K562 (cell line): Measurements from ENCODE around the gene HLCS. TPM values are rescaled to one million over a fixed set of nuclear protein-coding genes. Genes with fewer than 3 reads are reported as not detected.
"Not testable (repeated sequence)": the region's sequence is repeated elsewhere in the genome, so short reads cannot be mapped to it uniquely, and the experiment has no call there.

Source experiments
- ATAC-seq: fragments of 200-7000 bp; cut with Tn5 transposase; 3 replicates; pipeline ENCODE4 v1.9.1; 2020; ENCODE audit warnings: moderate library complexity
- BruUV-seq: library from RNA; stranded (reverse); fragments of 400-500 nt; replicated peaks from 2 replicates; lab custom pipeline; 2021; lab: Mats Ljungman, UMichigan
- CTCF ChIA-PET: fragments of 300-600 bp; formaldehyde crosslinking; extraction: SDS; loops from one replicate; lab custom pipeline; 2021; ENCODE audit warnings: low intra/inter-chr PET ratio; lab: Yijun Ruan, JAX
- POLR2A ChIA-PET: fragments of 300-600, 350-650 bp; sonication (Branson Sonifier 250); formaldehyde crosslinking; extraction: SDS; loops from one replicate; lab custom pipeline; 2021; ENCODE audit warnings: antibody characterized with exemption, inconsistent platforms; lab: Yijun Ruan, JAX
- DNase-seq, 4 experiments: peaks; one replicate each; pipeline versions ENCODE4 v3.0.0 to v3.0.0-alpha.2; 2011 to 2018; ENCODE audit warnings: low spot score in 3 of 4, mixed read lengths in 3 of 4; ENCODE audit errors: extremely low read depth in 1 of 4
- FAIRE-seq: peaks from 2 replicates; lab custom pipeline; 2011; peaks lifted over from hg19 to GRCh38; lab: Jason Lieb, UNC
- H2AFZ ChIP-seq: 2 replicates; pipeline ENCODE4 v1.6.0; 2011; ENCODE audit warnings: low read depth, low read length, control low read depth, inconsistent platforms
- H3K27ac ChIP-seq: fragments of 200-600 bp; 3 replicates; pipeline ENCODE4 v1.8.0; 2011; ENCODE audit warnings: low read depth, mild to moderate bottlenecking, control low read depth, inconsistent platforms, low read length, moderate library complexity, mixed read lengths; ENCODE audit errors: extremely low read depth
- H3K27me3 ChIP-seq, 2 experiments: fragments of 300-600 bp in 1 of 2; 2 replicates in 1 of 2; 3 replicates in 1 of 2; pipeline versions ENCODE4 v1.6.0 to v1.8.0; 2011; ENCODE audit warnings: inconsistent platforms in 2 of 2, low read length in 2 of 2, mild to moderate bottlenecking in 1 of 2, mixed read lengths in 1 of 2, moderate library complexity in 1 of 2; ENCODE audit not compliant: control insufficient read depth in 2 of 2, insufficient read depth in 2 of 2
- H3K36me3 ChIP-seq: fragments of 300-600 bp; 3 replicates; pipeline ENCODE4 v1.8.0; 2011; ENCODE audit warnings: mild to moderate bottlenecking, low read length, inconsistent platforms; ENCODE audit not compliant: control insufficient read depth, insufficient read depth
- H3K4me1 ChIP-seq, 2 experiments: fragments of 200-600 bp in 1 of 2; replicated peaks in 1 of 2; 2 replicates in 1 of 2; 3 replicates in 1 of 2; pipeline versions ENCODE4 v1.5.1 to v1.8.0; 2011; ENCODE audit warnings: inconsistent platforms in 2 of 2, low read length in 2 of 2, mild to moderate bottlenecking in 1 of 2, mixed read lengths in 1 of 2, moderate library complexity in 1 of 2; ENCODE audit not compliant: control insufficient read depth in 2 of 2, insufficient read depth in 2 of 2
- H3K4me2 ChIP-seq: 2 replicates; pipeline ENCODE4 v1.6.1; 2011; ENCODE audit warnings: low read length, control low read depth, inconsistent platforms, mixed read lengths; ENCODE audit not compliant: insufficient read depth
- H3K4me3 ChIP-seq: fragments of 200-600 bp; sonication (generic), shearing (Covaris generic); 2 replicates; pipeline ENCODE4 v1.5.1; 2016; ENCODE audit warnings: control low read depth, inconsistent platforms
- H3K79me2 ChIP-seq: fragments of 200-600 bp; 3 replicates; pipeline ENCODE4 v1.8.0; 2011; ENCODE audit warnings: low read length, inconsistent platforms; ENCODE audit not compliant: control insufficient read depth, insufficient read depth
- H3K9ac ChIP-seq, 2 experiments: 2 replicates each; pipeline versions ENCODE4 v1.6.0 to v1.6.1; 2011; ENCODE audit warnings: low read depth in 2 of 2, low read length in 2 of 2, control low read depth in 1 of 2, inconsistent platforms in 1 of 2, mild to moderate bottlenecking in 1 of 2, mixed read lengths in 1 of 2; ENCODE audit not compliant: insufficient read depth in 1 of 2
- H3K9me1 ChIP-seq: one replicate; pipeline ENCODE4 v1.6.0; 2011; ENCODE audit warnings: inconsistent platforms, mild to moderate bottlenecking, low read length, moderate library complexity; ENCODE audit not compliant: control insufficient read depth, insufficient read depth
- H3K9me3 ChIP-seq: replicated peaks from 2 replicates; pipeline ENCODE4 v1.5.1; 2011; ENCODE audit warnings: low read depth, low read length, inconsistent platforms; ENCODE audit not compliant: control insufficient read depth, insufficient read depth
- H4K20me1 ChIP-seq: replicated peaks from 2 replicates; pipeline ENCODE4 v1.6.1; 2011; ENCODE audit warnings: low read length, inconsistent platforms, mixed read lengths; ENCODE audit not compliant: control insufficient read depth, insufficient read depth
- E2F3 ChIP-seq: fragments of 250-450 bp; sonication (Bioruptor Pico); IDR thresholded peaks from 2 replicates; pipeline ENCODE4 v1.4.0; 2020; ENCODE audit warnings: mild to moderate bottlenecking
- RBM25 ChIP-seq: fragments of 200-400 bp; formaldehyde crosslinking; IDR thresholded peaks from 2 replicates; pipeline ENCODE4 v1.6.1; 2018; ENCODE audit warnings: low read length, low read depth, moderate library complexity; ENCODE audit not compliant: severe bottlenecking
- SRSF3 ChIP-seq: fragments of 200-400 bp; formaldehyde crosslinking; IDR thresholded peaks from 2 replicates; pipeline ENCODE4 v1.6.1; 2016; ENCODE audit warnings: mild to moderate bottlenecking, low read length, moderate library complexity; ENCODE audit not compliant: insufficient read depth
- ZFP91 ChIP-seq: sonication (generic); formaldehyde crosslinking; IDR thresholded peaks from 2 replicates; pipeline ENCODE4 v1.8.0; 2022; ENCODE audit warnings: mild to moderate bottlenecking, missing genetic modification reagents
- ZNF121 ChIP-seq: sonication (generic); formaldehyde crosslinking; conservative IDR thresholded peaks from 2 replicates; pipeline ENCODE4 v1.8.0; 2022; ENCODE audit warnings: missing genetic modification reagents
- WGBS: fragments of 100-300 bp; shearing (Covaris generic); methylation state at CpG from one replicate; pipeline ENCODE4 v1.1.6; 2016; ENCODE audit warnings: low coverage, mixed read lengths; ENCODE audit not compliant: insufficient coverage; ENCODE audit errors: missing lambda C conversion rate; 5-methylcytosine and 5-hydroxymethylcytosine counted together
- in situ Hi-C: fragments of 300-500 bp; cut with MboI; formaldehyde crosslinking; loops from 4 replicates; pipeline ENCODE4 v1.15.0; 2018; ENCODE audit warnings: inconsistent platforms, mixed read lengths
- intact Hi-C: fragments of 100-400 bp; cut with micrococcal nuclease; formaldehyde crosslinking; loops from 2 replicates; pipeline ENCODE4 v1.14.2; 2022
- polyA plus RNA-seq, 8 experiments: library from polyadenylated mRNA; depleted of rRNA in 4 of 8; stranded (reverse) in 5 of 8; unstranded in 3 of 8; fragments of >200 nt; fragmentation: Nextera tagmentation in 2 of 8; fragmentation: Illumina TruSeq in 1 of 8; extraction: Ambion mirVana in 2 of 8; extraction: Trizol in 1 of 8; gene quantifications; 2 replicates each; pipeline versions ENCODE4 v1.2.1 to v1.2.3, GENCODE V29; 2011 to 2014; ENCODE audit warnings: inconsistent platforms in 1 of 8, missing spikeins in 1 of 8
- total RNA-seq, 7 experiments: library from RNA; depleted of rRNA in 6 of 7; stranded (reverse); fragments of >200 nt in 6 of 7; fragmentation: Illumina TruSeq in 2 of 7; extraction: Trizol in 2 of 7; gene quantifications; 2 replicates each; pipeline versions ENCODE4 v1.2.1 to v1.2.3, GENCODE V29; 2011 to 2021; ENCODE audit warnings: low replicate concordance in 1 of 7

HLCS gene
- total and polyA plus RNA-seq, 9 of the 15 experiments (the other 6 are each of a cell fraction or from before 2014, with no cell fraction given) = 3.0 to 21.5 (median 17.1) TPM

GRCh38 chr21:36816561-36817130 lies 149.8 kb downstream of the HLCS start:
- Histone ChIP-seq H3K27me3 (no peaks in the 10 kb centered on the region), H3K9me3 (no peaks in the 10 kb centered on the region), H3K4me3 (no peak overlapping the region), H3K4me2 (no peak overlapping the region), H3K79me2 (no peaks in the 10 kb centered on the region), H3K4me1 (peaks cover 0 to 6% of the 10 kb centered on the region in 2 experiments; a peak in 1 of 5 replicates), H3K27ac (no peak overlapping the region), H3K9me1 (no peaks in the 10 kb centered on the region), H2AFZ (no peak overlapping the region), H3K9ac (no peak overlapping the region), H4K20me1 (0 out of 2 replicates have a peak, but pooled peaks cover 6% of the 10 kb centered on the region), H3K36me3 (no peaks in the 10 kb centered on the region)
- ChIA-PET CTCF (no interaction called here), POLR2A (interaction anchor here (0.6 kb wide), 1 partner anchor 71 kb away, joined by 3 read pairs; no protein-coding TSS in a partner anchor)
- intact Hi-C loops (no loop called here), in situ Hi-C loops (no loop called here)
- no TSS peak for BruUV-seq
- FAIRE-seq (peak; percentile 37), DNase-seq (no peak), ATAC-seq (no peak)
- 50% methylated on average over 9 of the region's 9 CpGs for WGBS
- TF ChIP-seq ZFP91 (CRISPR knock-in tag) (no peak), E2F3 (CRISPR knock-in tag) (no peak), SRSF3 (no peak)

GRCh38 chr21:36816026-36816425 lies 150.4 kb downstream of the HLCS start:
- H3K9me3 ChIP-seq, in situ Hi-C loops, BruUV-seq, intact Hi-C loops, H2AFZ ChIP-seq, CTCF ChIA-PET, ATAC-seq, H3K9me1 ChIP-seq, H3K27me3 ChIP-seq, H4K20me1 ChIP-seq, FAIRE-seq, H3K9ac ChIP-seq, H3K79me2 ChIP-seq, H3K4me1 ChIP-seq, H3K4me3 ChIP-seq, DNase-seq, H3K4me2 ChIP-seq, H3K27ac ChIP-seq, H3K36me3 ChIP-seq: not testable (repeated sequence)
- POLR2A ChIA-PET = interaction anchor here (0.6 kb wide), 1 partner anchor 70 kb away, joined by 3 read pairs; no protein-coding TSS in a partner anchor
- TF ChIP-seq RBM25 (peak; percentile 41), ZNF121 (CRISPR knock-in tag) (peak; percentile 65; the same call in 1 of the 2 replicates)
